Activated naive CD8-positive, alpha-beta T cell treated with anti-CD3 and anti-CD28 coated beads, Interleukin-2, amount 50 U/mL, for 24 hours (primary cell): ENCODE measurements around the gene RBFOX2.

Experiments used
- ATAC-seq: fragments of 150-1000 bp; cut with Tn5 transposase; one replicate; pipeline ENCODE4 v1.10.0; 2021
- DNase-seq: peaks from one replicate; pipeline ENCODE4 v3.0.0; 2021
- H3K27ac Mint-ChIP-seq: one replicate; pipeline ENCODE4 v1.8.0; 2021; ENCODE audit warnings: mild to moderate bottlenecking, mixed read lengths
- H3K27me3 Mint-ChIP-seq: one replicate; pipeline ENCODE4 v1.8.0; 2021; ENCODE audit warnings: mixed read lengths
- H3K36me3 Mint-ChIP-seq: one replicate; pipeline ENCODE4 v1.8.0; 2021; ENCODE audit warnings: low read depth, mixed read lengths
- H3K4me1 Mint-ChIP-seq: one replicate; pipeline ENCODE4 v1.8.0; 2021; ENCODE audit warnings: mixed read lengths
- H3K4me3 Mint-ChIP-seq: one replicate; pipeline ENCODE4 v1.8.0; 2021; ENCODE audit warnings: mild to moderate bottlenecking, moderate library complexity, mixed read lengths
- H3K9me3 Mint-ChIP-seq: one replicate; pipeline ENCODE4 v1.8.0; 2021; ENCODE audit warnings: mixed read lengths

Gene RBFOX2

GRCh38 chr22:35961480-35962295 lies 66.9 kb downstream of the RBFOX2 start:
- ATAC-seq = no peak
- Mint-ChIP-seq H3K4me1 (no peaks in the 10 kb centered on the region), H3K27ac (no peak overlapping the region), H3K36me3 (no peaks in the 10 kb centered on the region), H3K4me3 (no peak overlapping the region), H3K27me3 (peaks cover 5% of the 10 kb centered on the region), H3K9me3 (no peaks in the 10 kb centered on the region)
- no peak for DNase-seq

- Mint-ChIP-seq H3K36me3 (no peaks in the 10 kb centered on the region), H3K9me3 (no peaks in the 10 kb centered on the region), H3K4me1 (no peaks in the 10 kb centered on the region), H3K4me3 (no peak overlapping the region), H3K27me3 (peaks cover 5% of the 10 kb centered on the region), H3K27ac (no peak overlapping the region)
- ATAC-seq (no peak), DNase-seq (no peak)
Observed at GRCh38 chr22:35960854-35961253, 67.8 kb downstream of the RBFOX2 start.

- Mint-ChIP-seq H3K27me3 (peaks cover 5% of the 10 kb centered on the region), H3K27ac (no peak overlapping the region), H3K36me3 (no peaks in the 10 kb centered on the region), H3K4me3 (no peak overlapping the region), H3K4me1 (no peaks in the 10 kb centered on the region), H3K9me3 (no peaks in the 10 kb centered on the region)
- ATAC-seq (no peak), DNase-seq (no peak)
Observed at GRCh38 chr22:35959121-35959800, 69.4 kb downstream of the RBFOX2 start.

- ATAC-seq = no peak
- H3K4me3 Mint-ChIP-seq = no peak overlapping the region
- DNase-seq = no peak
- H3K27me3 Mint-ChIP-seq = peaks cover 5% of the 10 kb centered on the region
- no peaks in the 10 kb centered on the region for H3K4me1 Mint-ChIP-seq
- H3K27ac Mint-ChIP-seq = no peak overlapping the region
- H3K36me3 Mint-ChIP-seq = no peaks in the 10 kb centered on the region
- H3K9me3 Mint-ChIP-seq = no peaks in the 10 kb centered on the region
Observed at GRCh38 chr22:35958334-35958733, 70.3 kb downstream of the RBFOX2 start.

- ATAC-seq = no peak
- H3K9me3 Mint-ChIP-seq = no peaks in the 10 kb centered on the region
- no peak overlapping the region for H3K4me3 Mint-ChIP-seq
- DNase-seq = no peak
- H3K27ac Mint-ChIP-seq = no peak overlapping the region
- H3K4me1 Mint-ChIP-seq = no peaks in the 10 kb centered on the region
- H3K27me3 Mint-ChIP-seq = peaks cover 5% of the 10 kb centered on the region
- H3K36me3 Mint-ChIP-seq = no peaks in the 10 kb centered on the region
Observed at GRCh38 chr22:35957589-35957988, 71.0 kb downstream of the RBFOX2 start.

- Mint-ChIP-seq H3K36me3 (no peaks in the 10 kb centered on the region), H3K9me3 (no peaks in the 10 kb centered on the region), H3K4me3 (no peak overlapping the region), H3K27ac (no peak overlapping the region), H3K27me3 (peaks cover 5% of the 10 kb centered on the region), H3K4me1 (no peaks in the 10 kb centered on the region)
- DNase-seq = no peak
- ATAC-seq = no peak
Observed at GRCh38 chr22:35956850-35957249, 71.8 kb downstream of the RBFOX2 start.

GRCh38 chr22:35955546-35955945 lies 73.1 kb downstream of the RBFOX2 start:
- Mint-ChIP-seq H3K4me1 (no peaks in the 10 kb centered on the region), H3K27me3 (no peaks in the 10 kb centered on the region), H3K36me3 (no peaks in the 10 kb centered on the region), H3K27ac (no peak overlapping the region), H3K9me3 (no peaks in the 10 kb centered on the region), H3K4me3 (no peak overlapping the region)
- ATAC-seq = no peak
- no peak for DNase-seq

GRCh38 chr22:35952576-35952975 lies 76.0 kb downstream of the RBFOX2 start:
- Mint-ChIP-seq H3K27ac (no peak overlapping the region), H3K36me3 (no peaks in the 10 kb centered on the region), H3K9me3 (no peaks in the 10 kb centered on the region), H3K4me3 (no peak overlapping the region), H3K4me1 (no peaks in the 10 kb centered on the region), H3K27me3 (no peaks in the 10 kb centered on the region)
- DNase-seq (no peak), ATAC-seq (no peak)

GRCh38 chr22:35950262-35950661 lies 78.4 kb downstream of the RBFOX2 start:
- H3K4me3 Mint-ChIP-seq = no peak overlapping the region
- DNase-seq (no peak), ATAC-seq (no peak)
- no peak overlapping the region for H3K27ac Mint-ChIP-seq
- no peaks in the 10 kb centered on the region for H3K9me3 Mint-ChIP-seq
- no peaks in the 10 kb centered on the region for H3K36me3 Mint-ChIP-seq
- no peaks in the 10 kb centered on the region for H3K4me1 Mint-ChIP-seq
- H3K27me3 Mint-ChIP-seq = no peaks in the 10 kb centered on the region

GRCh38 chr22:35949243-35949642 lies 79.4 kb downstream of the RBFOX2 start:
- no peaks in the 10 kb centered on the region for H3K4me1 Mint-ChIP-seq
- H3K27me3 Mint-ChIP-seq = no peaks in the 10 kb centered on the region
- no peaks in the 10 kb centered on the region for H3K9me3 Mint-ChIP-seq
- no peak overlapping the region for H3K27ac Mint-ChIP-seq
- no peak overlapping the region for H3K4me3 Mint-ChIP-seq
- no peaks in the 10 kb centered on the region for H3K36me3 Mint-ChIP-seq
- DNase-seq (no peak), ATAC-seq (no peak)

GRCh38 chr22:35947794-35948425 lies 80.7 kb downstream of the RBFOX2 start:
- DNase-seq (no peak), ATAC-seq (no peak)
- H3K36me3 Mint-ChIP-seq = no peaks in the 10 kb centered on the region
- no peaks in the 10 kb centered on the region for H3K27me3 Mint-ChIP-seq
- H3K4me3 Mint-ChIP-seq = no peak overlapping the region
- H3K27ac Mint-ChIP-seq = no peak overlapping the region
- no peaks in the 10 kb centered on the region for H3K9me3 Mint-ChIP-seq
- no peaks in the 10 kb centered on the region for H3K4me1 Mint-ChIP-seq

- Mint-ChIP-seq H3K27ac (no peak overlapping the region), H3K27me3 (no peaks in the 10 kb centered on the region), H3K4me1 (no peaks in the 10 kb centered on the region), H3K4me3 (no peak overlapping the region), H3K9me3 (no peaks in the 10 kb centered on the region), H3K36me3 (no peaks in the 10 kb centered on the region)
- no peak for DNase-seq
- no peak for ATAC-seq
Observed at GRCh38 chr22:35944458-35944857, 84.2 kb downstream of the RBFOX2 start.

GRCh38 chr22:35940166-35940565 lies 88.5 kb downstream of the RBFOX2 start:
- peaks cover 2% of the 10 kb centered on the region for H3K27me3 Mint-ChIP-seq
- H3K36me3 Mint-ChIP-seq = no peaks in the 10 kb centered on the region
- no peaks in the 10 kb centered on the region for H3K4me1 Mint-ChIP-seq
- no peak overlapping the region for H3K4me3 Mint-ChIP-seq
- no peak for DNase-seq
- no peak for ATAC-seq
- H3K9me3 Mint-ChIP-seq = no peaks in the 10 kb centered on the region
- H3K27ac Mint-ChIP-seq = no peak overlapping the region

- Mint-ChIP-seq H3K27me3 (peaks cover 2% of the 10 kb centered on the region), H3K4me1 (no peaks in the 10 kb centered on the region), H3K4me3 (no peak overlapping the region), H3K27ac (no peak overlapping the region), H3K9me3 (no peaks in the 10 kb centered on the region), H3K36me3 (no peaks in the 10 kb centered on the region)
- ATAC-seq (no peak), DNase-seq (no peak)
Observed at GRCh38 chr22:35938226-35938625, 90.4 kb downstream of the RBFOX2 start.

- Mint-ChIP-seq H3K4me1 (no peaks in the 10 kb centered on the region), H3K36me3 (no peaks in the 10 kb centered on the region), H3K4me3 (no peak overlapping the region), H3K27ac (no peak overlapping the region), H3K9me3 (no peaks in the 10 kb centered on the region), H3K27me3 (no peaks in the 10 kb centered on the region)
- ATAC-seq (no peak), DNase-seq (no peak)
Observed at GRCh38 chr22:35930933-35931332, 97.7 kb downstream of the RBFOX2 start.
